TTC549 (cell line): ENCODE data around the gene SLC38A3.
"Not testable (repeated sequence)": the region's sequence is repeated elsewhere in the genome, so short reads cannot be mapped to it uniquely, and the experiment has no call there.

ENCODE experiments used
- FAIRE-seq: peaks from 2 replicates; lab custom pipeline; 2012; peaks lifted over from hg19 to GRCh38; lab: Jason Lieb, UNC

SLC38A3 gene

GRCh38 chr3:50235716-50236483 lies 30.8 kb downstream of the SLC38A3 start, which contains the start of gene GNAI2:
Gene GNAI2 (plus strand): TSS chr3:50236204. CDS start chr3:50236336, 132 bp downstream.
- peak; percentile 96 for FAIRE-seq

- FAIRE-seq: no peak
Measured at GRCh38 chr3:50236484-50237132, 31.5 kb downstream of the SLC38A3 start.

DNA sequence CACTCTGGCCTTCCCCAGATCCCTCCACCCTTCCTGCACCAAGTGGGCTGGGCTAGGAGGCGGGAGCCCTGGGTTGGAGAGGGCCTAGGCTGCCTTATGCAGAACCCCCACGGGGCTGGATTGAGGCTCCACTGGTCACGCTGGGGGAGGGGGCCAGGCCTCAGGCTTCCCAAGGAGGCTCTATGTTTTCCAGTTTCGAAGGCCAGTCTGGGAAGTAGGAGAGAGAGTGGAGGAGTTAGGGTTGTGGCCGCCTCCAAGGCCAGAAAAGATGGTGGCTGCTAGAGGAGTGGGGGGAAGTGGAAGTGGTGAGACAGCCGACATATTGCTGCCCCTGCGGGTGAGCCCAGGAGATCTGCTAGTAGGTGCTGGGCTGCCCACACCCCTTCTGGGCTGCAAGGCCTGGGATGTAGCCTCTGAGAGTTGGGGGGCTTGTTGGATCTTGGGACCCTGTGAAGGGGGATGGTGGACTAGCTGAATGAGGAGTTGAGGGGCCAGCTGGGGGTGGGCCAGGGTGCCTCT lies 32.1 kb downstream of the SLC38A3 start:
- no peak for FAIRE-seq

DNA sequence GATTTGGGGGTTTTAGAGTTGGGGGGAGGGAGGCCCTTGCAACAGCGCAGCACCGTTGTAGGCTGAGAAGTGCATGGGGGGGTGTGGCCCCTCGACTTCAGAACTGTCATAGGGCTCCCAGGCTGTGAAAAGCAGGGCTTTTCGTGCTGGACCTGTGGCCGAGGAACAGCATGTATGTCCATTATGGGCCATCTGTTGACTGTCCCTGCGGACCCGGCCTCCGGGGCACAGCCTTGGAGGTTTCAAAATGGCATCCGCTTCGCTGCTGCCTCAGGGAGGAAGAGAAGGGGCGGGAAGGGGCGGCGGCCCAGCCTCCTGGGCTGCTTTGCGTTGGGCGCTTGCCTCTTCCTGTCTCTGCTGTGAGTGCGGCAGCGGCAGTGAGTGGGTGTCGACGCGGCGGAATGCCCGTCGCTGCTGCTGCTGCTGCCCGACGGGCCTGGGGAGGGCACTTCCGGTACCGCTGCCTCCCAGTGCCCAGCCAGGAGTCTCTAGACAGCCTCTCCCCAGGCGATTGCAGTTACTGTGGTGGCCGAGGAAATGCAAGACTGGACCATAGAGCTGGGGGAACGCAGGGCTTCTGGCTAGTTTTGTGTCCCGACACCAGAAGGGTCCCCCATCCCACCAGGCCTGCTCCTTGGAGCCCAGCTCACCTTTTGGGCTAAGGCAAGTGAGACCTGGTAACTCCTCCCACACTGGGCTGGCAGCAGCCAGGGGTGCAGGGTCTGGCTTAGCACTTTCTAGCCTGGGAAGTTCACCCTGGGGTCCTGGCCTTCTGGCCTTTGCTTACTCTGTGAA lies 32.9 kb downstream of the SLC38A3 start:
- no peak for FAIRE-seq

GRCh38 chr3:50238549-50239026 lies 33.5 kb downstream of the SLC38A3 start:
- FAIRE-seq: no peak

DNA sequence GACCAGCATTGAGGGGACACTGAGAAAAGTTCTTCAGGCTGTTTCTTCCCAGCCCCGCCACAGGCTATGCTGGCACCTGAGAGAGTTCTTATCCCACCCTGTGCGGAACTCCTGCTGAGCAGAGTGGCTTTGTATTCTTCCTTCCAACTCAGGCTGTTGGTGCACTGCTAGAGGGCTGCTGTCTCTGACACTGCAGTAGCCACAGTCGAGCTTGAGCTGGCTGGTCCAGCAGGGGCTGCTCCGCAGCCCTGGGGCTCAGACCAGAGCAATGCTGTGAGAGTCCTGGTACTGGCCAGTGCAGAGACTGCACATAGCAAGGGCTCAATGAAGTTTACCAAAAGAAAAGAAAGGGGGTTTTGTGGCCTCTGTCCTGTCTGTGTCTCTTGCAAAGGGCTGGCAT lies 34.6 kb downstream of the SLC38A3 start:
- no peak for FAIRE-seq

- no peak for FAIRE-seq
Measured at GRCh38 chr3:50241163-50241562, 36.1 kb downstream of the SLC38A3 start.

DNA sequence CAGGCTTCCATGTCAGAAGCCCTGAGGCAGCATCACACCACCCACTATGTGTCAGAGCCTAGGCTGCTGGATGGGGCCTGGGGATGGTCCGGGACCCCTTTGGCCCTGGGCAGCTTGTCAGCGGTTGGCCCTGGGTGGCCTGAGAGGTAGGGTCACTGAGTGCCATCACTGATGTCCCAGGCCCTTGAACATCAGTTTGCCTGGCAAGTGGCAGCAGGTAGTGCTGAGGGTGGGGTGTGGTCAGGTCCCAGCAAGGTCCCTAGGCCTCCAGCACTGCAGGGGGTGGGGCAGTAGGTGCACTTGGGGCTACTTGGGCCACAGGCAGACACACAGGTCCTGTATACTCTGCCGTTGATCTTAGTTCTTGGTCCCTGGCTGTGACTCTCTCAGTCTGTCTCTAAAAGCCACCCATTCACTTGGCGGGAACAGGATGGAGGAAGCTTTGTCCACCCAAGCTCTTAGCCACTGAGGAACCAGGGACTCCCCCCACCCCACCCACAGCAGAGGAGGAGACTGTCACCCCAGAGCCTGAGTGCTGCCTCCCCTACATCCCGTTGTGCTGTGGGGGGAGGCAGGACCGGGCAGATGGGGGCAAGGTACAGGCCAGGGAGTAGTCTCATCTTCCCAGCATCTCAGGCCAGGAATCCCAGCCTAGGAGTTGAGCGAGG lies 36.8 kb downstream of the SLC38A3 start:
- FAIRE-seq: no peak

GRCh38 chr3:50242381-50242770 lies 37.3 kb downstream of the SLC38A3 start:
- FAIRE-seq: no peak

- no peak for FAIRE-seq
Measured at GRCh38 chr3:50242851-50243542, 37.9 kb downstream of the SLC38A3 start.

DNA sequence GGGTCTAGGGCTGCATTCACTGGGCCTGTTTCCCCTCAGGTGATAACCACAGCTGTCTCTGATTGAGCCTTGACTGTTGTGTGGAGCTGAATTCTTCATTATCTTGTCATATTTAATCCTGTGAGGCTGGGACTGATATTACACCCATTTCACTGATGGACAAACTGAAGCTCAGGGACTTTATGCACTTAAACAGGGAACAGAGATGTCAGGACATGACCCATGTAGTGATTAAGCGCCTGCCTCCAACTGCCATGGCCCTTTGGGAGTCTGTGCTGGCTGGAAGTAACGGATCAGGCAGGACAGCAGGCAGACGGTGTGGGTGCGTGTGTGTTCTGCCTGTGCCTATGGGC lies 38.4 kb downstream of the SLC38A3 start:
- FAIRE-seq: no peak

DNA sequence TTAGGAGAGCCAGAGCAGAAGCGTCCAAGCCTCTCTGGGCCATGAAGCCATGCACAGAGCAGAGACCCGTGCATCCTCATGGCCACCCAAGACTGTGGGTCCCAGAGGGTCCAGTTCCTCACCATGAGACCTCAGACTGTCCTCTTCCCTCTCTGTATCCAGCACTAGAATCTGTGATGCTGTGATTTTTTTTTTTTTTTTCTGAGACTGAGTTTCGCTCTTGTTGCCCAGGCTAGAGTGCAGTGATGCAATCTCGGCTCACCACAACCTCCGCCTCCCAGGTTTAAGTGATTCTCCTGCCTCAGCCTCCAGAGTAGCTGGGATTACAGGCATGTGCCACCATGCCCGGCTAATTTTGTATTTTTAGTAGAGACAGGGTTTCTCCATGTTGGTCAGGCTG lies 39.7 kb downstream of the SLC38A3 start:
- not testable (repeated sequence) for FAIRE-seq

GRCh38 chr3:50245251-50245745 lies 40.2 kb downstream of the SLC38A3 start:
- no peak for FAIRE-seq

DNA sequence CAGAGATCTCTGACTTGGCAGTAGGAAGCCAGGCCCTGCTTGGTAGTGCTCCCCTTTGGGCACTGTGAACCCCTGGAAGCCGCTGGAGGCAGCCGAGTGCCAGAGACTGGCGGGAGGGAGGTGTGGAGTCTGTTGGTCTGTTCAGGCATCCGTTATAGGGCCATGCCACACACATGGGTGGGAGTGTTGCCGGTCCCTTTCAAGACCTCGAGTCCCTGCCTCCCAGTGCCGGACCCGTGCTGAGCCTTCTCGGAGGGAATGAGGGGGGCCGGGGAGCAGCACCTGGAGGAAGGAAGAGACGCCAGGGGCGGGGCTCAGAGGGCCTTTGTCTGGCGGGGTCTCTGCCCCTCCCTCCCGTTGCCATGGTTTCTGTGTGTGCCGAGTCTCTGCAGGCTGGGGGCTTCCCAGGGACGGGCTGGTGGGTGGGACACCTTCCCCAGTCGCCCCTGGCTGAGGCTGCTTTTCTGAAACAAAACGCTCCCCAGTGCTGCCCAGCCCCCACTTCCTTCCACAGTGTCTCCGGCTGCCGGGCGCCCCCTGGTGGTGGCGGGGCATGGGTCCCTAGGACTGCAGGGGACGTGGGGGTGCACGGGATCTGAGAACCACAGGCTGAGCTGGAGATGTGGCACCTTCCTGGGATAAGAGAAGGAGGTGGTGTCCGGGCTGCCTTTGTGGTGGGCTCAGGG lies 40.9 kb downstream of the SLC38A3 start:
- FAIRE-seq: no peak

DNA sequence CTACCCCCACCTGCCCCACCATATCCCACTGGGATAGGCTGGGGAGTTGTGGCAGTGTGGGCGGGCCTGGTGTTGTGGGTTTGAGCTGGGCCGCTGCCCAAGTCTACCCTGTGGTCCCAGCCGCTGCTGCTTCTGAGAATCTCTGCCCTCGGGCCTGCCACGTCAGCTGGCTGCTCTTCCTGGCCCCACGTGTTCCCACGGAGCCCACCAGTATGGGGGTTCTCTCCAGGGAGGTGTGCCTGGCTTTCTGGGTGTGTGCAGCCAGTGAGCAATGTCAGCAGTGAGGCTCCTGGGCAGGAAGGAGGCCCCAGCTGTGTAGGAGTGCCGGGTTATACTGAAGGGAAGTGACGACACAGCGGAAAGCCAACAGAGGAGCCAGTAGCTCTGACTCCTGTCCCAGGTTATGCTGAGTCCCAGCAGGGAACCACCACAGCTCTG lies 41.5 kb downstream of the SLC38A3 start:
- FAIRE-seq: no peak

GRCh38 chr3:50248387-50248786 lies 43.3 kb downstream of the SLC38A3 start:
- no peak for FAIRE-seq

DNA sequence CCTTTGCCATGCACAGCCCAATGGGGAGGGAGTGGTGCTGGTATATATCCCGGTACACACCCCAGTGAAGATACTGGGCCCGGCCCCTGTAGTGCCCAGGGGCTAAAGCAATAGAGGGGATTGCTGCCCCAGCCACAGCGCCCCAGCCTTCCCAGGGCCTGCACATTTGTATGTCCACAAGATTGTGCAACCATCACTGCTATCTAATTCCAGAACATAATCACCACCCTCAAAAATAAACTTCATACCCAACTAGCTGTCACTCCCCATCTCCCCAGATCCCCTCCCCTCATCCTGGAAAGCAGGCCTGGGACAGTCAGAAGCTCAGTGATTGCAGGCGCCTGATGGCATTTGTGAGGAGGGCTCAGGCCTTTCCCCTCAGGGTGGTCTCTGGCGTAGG lies 44.4 kb downstream of the SLC38A3 start:
- no peak for FAIRE-seq

DNA sequence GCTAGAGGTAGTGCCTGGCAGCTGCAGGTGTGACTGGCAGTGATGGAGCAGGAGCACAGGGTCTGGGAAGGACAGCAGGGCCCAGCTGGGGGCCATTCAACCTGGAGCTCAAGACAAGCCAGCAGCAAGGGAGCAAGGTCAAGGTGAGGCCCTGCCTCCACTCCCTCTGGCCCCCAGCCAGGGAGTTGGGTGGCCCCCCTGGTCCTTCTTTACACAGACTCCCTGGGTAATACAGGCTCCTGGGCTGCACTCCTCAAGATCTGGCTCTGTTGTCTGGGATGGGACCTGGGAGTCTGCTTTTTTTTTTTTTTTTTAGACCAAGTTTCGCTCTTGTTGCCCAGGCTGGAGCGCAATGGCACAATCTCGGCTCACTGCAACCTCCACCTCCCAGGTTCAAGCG lies 45.4 kb downstream of the SLC38A3 start:
- FAIRE-seq: no peak

DNA sequence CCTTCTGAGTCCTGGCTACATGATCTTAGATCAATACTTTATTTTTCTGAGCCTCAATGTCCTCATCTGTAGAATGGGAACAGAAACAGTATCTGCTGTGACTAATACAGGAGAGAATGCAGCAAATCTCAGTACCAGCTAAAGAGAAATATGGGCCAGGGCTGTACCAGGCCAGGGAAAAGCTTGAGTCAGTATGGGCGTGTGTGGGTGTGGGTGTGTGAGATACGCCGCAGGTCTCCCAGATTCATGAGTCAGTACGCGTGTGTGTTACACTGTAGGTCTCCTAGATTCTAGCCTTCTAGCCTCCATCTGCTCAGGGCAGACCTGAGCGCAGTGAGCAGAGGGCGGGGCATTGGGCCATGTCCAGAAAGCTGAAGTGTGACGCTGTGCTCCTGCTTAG lies 46.1 kb downstream of the SLC38A3 start:
- no peak for FAIRE-seq

DNA sequence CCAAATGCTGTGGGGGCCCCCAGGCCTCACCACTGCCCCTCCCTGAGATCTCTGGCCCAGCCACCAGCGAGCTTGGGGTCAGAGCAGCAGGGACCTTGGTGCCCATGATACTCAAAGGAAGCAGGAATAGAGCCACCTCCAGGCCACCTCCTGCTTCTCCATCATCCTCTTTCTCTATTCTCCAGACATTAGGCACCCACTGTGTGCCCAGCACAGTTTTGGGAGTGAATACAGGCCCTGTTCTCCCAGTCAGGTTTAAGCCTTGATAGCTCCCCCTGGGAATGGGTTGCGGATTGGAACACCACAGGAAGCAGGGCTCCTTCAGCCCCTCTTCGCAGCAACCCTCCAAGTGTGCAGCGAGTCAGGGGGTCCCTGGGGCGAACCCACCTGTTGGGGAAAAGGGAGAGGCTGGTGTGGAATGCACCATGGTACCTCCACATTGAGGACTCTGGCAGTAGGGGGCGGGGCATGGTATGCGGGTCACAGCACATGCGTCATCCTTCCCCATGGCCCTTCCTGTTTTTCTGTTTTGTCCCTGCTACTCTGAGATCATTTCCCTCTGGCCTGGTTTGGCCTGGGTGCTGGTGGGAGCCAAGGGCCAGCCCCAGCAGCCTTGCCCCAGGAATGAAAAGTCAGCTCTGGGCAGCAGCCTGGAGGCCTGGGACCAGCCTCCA lies 49.6 kb downstream of the SLC38A3 start:
- no peak for FAIRE-seq
